HEK293 (cell line): ENCODE measurements around the gene PTRH2.

Source experiments
- ATF2 ChIP-seq: fragments of 450-650 bp; formaldehyde crosslinking; IDR thresholded peaks from 2 replicates; pipeline ENCODE4 v1.5.1; 2016; ENCODE audit warnings: missing biosample characterization, missing genetic modification characterization, low read depth
- BCL11A ChIP-seq: fragments of 450-650 bp; formaldehyde crosslinking; IDR thresholded peaks from 2 replicates; pipeline ENCODE4 v1.5.1; 2016; ENCODE audit warnings: low read depth, missing biosample characterization, missing genetic modification characterization
- CTCF ChIP-seq: fragments of 450-650 bp; formaldehyde crosslinking; IDR thresholded peaks from 2 replicates; pipeline ENCODE4 v1.5.1; 2016; ENCODE audit warnings: missing biosample characterization, missing genetic modification characterization
- KLF16 ChIP-seq: fragments of 450-650 bp; formaldehyde crosslinking; IDR thresholded peaks from 2 replicates; pipeline ENCODE4 v1.5.1; 2017; ENCODE audit warnings: missing biosample characterization, missing genetic modification characterization
- KLF7 ChIP-seq: fragments of 450-650 bp; formaldehyde crosslinking; IDR thresholded peaks from 2 replicates; pipeline ENCODE4 v1.5.1; 2016; ENCODE audit warnings: missing biosample characterization, missing genetic modification characterization, borderline replicate concordance
- OSR2 ChIP-seq: fragments of 450-650 bp; formaldehyde crosslinking; IDR thresholded peaks from 2 replicates; pipeline ENCODE4 v1.5.1; 2016; ENCODE audit warnings: missing biosample characterization, missing genetic modification characterization
- PRDM6 ChIP-seq: fragments of 450-650 bp; formaldehyde crosslinking; IDR thresholded peaks from 2 replicates; pipeline ENCODE4 v1.5.1; 2017; ENCODE audit warnings: missing biosample characterization, missing genetic modification characterization
- REST ChIP-seq: fragments of 450-650 bp; formaldehyde crosslinking; IDR thresholded peaks from 2 replicates; pipeline ENCODE4 v1.5.1; 2016; ENCODE audit warnings: missing biosample characterization, missing genetic modification characterization
- ZNF48 ChIP-seq: fragments of 450-650 bp; formaldehyde crosslinking; IDR thresholded peaks from 2 replicates; pipeline ENCODE4 v1.5.1; 2016; ENCODE audit warnings: missing biosample characterization, missing genetic modification characterization
- ZNF76 ChIP-seq: fragments of 450-650 bp; formaldehyde crosslinking; IDR thresholded peaks from 2 replicates; pipeline ENCODE4; 2016; ENCODE audit warnings: low read depth, missing biosample characterization, missing genetic modification characterization, borderline replicate concordance

- TF ChIP-seq CTCF (tag by site-specific recombination) (no peak), KLF16 (tag by site-specific recombination) (no peak), ZNF48 (tag by site-specific recombination) (no peak), ATF2 (tag by site-specific recombination) (no peak), BCL11A (tag by site-specific recombination) (no peak), ZNF76 (tag by site-specific recombination) (no peak), KLF7 (tag by site-specific recombination) (no peak), PRDM6 (tag by site-specific recombination) (no peak), OSR2 (no peak), REST (tag by site-specific recombination) (no peak)
These were observed 26.9 kb downstream of the PTRH2 start for GRCh38 chr17:59680314-59680713.
